Muscle of arm (tissue), 12 donors: ENCODE results near the gene RBP2. TPM values are rescaled to one million over a fixed set of nuclear protein-coding genes. Genes with fewer than 3 reads are reported as not detected.
"Not testable (repeated sequence)": the region's sequence is repeated elsewhere in the genome, so short reads cannot be mapped to it uniquely, and the experiment has no call there.

Experiments
- DNase-seq: peaks from one replicate; pipeline ENCODE4 v3.0.0-alpha.2; 2013
- polyA plus RNA-seq, 12 donors: library from polyadenylated mRNA; unstranded; fragments of 120-200 nt; gene quantifications; one replicate each; pipeline ENCODE4 v1.2.1, GENCODE V29; 2013; ENCODE audit not compliant: insufficient read length in 12 of 12

Gene RBP2
- polyA plus RNA-seq, 12 donors = 0.26 to 23.5 (median 0.57) TPM; not detected in 7

DNA sequence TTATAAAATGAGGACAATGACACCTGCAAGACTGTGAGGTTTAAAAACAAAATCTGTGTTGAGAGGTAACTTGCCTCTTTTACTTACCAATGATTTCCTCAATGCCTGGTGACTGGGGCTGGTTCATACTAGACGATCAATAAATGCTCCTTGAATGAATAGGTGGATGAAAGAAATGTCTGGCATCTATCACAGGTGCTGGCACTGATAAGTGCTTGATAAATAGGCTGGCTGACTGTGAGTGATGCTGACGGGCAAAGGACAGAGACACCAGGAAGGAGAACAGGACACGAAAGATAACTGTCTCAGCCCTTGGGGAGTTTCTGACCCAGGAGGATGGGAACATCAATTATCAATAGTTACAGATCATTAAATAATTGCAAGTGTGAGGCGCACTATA, 31.9 kb downstream of the RBP2 start:
- DNase-seq = no peak

GRCh38 chr3:139443186-139443585, 33.1 kb downstream of the RBP2 start:
- DNase-seq = no peak

GRCh38 chr3:139441656-139442055, 34.7 kb downstream of the RBP2 start:
- no peak for DNase-seq

- DNase-seq = no peak
Measured at GRCh38 chr3:139440639-139441556, 35.4 kb downstream of the RBP2 start.

GRCh38 chr3:139439278-139439677, 37.0 kb downstream of the RBP2 start:
- DNase-seq = no peak

DNA sequence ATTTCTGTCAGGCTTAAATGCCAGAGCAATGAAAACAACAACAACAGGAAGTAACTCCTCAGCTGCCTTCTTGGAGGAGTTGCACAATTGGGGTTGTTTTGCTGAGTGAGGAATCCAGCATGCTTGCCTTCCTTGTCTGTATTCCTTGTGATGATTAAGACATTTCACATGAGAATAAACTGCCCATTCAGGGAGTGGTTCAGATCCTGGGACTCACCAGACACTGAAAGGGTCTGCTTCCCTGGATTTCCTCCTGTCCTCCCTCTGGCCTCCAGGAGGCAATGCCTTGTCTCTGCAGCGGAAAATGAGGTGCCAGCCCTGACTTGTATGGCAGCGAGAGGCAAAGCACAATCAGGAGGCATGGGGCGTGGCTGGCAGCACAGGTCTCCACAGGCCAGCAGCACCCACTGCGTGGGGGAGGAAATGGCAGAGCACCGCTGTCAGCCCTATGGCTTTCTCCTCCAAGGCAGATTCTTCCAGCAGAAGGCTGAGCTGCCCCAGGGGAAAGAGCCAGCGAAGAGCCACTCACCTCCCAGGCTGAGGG, 41.5 kb downstream of the RBP2 start:
- DNase-seq = no peak

GRCh38 chr3:139434228-139434627, 42.1 kb downstream of the RBP2 start:
- DNase-seq = no peak

DNA sequence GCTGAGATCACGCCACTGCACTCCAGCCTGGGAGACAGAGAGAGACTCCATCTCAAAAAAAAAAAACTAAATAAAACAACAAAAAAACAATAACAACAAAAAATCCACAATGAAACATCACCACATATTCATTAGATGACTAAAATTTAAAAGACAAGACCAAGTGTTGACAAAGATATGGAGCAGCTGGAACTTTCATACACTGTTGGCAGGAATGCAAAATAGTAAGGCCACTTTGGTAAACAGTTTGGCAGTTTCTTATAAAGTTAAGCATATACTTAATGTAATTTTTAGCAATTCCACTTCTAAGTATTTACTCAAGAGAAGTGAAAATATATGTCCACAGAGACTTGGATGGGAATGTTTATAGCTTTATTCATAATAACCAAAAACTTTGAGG, 43.2 kb downstream of the RBP2 start:
- no peak for DNase-seq

DNA sequence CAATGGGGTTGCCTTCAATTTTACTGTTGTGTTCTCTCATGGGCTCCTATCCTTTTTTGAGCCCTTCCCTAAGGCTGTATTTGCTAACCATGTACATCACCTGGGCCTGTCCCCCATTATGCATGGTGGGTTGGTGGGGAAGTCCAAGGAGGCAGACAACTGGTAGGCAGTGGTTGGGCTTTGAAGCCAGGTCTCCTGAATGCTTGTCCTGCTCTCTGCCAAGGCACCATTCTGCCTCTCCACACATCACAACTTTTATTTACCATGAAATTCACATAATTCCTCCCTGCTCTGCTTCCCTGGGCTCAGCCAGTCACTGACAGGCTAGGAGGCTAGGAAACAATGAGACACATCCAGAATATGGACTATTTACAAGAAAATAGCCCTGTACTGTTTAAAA, 45.8 kb downstream of the RBP2 start:
- no peak for DNase-seq

DNA sequence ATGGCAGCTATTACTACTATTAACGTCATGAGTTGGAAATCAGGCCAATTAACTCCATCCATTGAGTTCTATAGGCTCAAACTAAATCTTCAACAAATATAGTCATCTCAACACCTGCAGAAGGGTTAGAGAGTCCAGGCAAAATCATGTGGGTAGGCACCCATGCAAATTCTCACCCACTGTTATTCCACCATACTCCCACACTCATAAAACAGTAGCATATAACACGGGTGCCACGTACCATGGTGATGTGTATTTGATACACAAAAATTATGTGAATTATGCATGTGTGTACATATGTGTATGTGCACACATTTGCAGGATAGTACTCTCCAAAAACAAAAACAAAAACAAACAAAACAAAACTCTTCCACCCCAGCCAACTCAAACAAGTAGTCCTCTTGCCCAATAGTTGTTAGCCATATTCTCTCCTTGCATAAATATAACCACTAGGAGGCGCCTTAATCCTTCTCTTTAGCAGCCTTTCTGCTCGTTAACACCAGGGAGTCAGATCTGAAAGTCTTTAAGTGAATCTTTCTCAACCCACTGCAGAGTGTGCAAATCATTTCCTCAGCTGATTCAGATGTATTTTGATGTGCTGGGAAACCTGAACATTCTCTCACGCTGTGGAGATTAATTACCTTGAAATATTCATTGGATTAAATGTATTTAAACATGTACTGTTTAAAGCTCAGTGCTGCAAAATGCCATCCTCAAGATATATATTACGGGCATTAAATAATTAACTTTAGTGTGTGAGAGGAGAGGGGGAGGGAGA, 48.8 kb downstream of the RBP2 start:
- peak; percentile 73 for DNase-seq

GRCh38 chr3:139425745-139426400, 50.4 kb downstream of the RBP2 start:
- no peak for DNase-seq

GRCh38 chr3:139423232-139423631, 53.1 kb downstream of the RBP2 start:
- DNase-seq = no peak

GRCh38 chr3:139421460-139421859, 54.9 kb downstream of the RBP2 start:
- no peak for DNase-seq

DNA sequence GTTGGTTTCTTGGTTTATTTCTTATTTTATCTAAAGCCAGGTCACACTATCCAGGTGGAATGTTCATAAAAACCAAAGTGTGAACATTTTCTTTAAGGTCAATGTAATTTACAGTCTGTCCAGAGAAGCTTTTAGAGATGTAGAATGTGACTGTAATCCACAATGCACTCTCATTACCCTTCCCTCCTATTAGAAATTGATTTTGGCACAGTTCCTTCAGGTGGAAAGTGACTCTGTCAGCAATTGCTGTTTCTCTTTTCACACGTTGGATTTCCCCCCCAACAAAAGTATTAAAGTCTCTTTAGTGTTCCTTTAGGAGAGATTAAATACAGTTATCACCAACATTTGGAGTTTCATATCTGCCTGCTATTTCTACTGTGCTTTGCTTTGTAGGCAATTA, 55.3 kb downstream of the RBP2 start:
- no peak for DNase-seq

DNA sequence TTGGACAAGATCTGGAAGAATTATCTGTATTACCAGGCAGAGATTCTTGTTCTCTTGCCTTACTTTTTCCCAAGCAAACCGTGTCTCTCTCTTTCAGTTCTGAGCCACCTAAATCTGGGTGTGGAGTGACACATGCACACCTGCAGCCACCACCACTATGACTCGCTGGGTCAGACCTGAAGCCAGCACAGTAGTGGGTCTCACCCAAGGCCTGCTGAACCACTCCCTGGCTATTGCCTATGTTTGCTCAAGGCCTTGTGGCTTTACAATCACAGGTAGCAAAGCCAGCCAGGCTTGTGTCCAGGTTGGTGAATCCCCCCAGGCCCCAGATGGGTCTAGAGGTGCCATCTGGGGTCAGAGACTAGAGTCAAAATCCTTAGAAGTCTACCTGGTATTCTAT, 58.2 kb downstream of the RBP2 start:
- no peak for DNase-seq

- DNase-seq = no peak
Measured at GRCh38 chr3:139416275-139416674, 60.0 kb downstream of the RBP2 start.

GRCh38 chr3:139414608-139415224, 61.6 kb downstream of the RBP2 start:
- no peak for DNase-seq

DNA sequence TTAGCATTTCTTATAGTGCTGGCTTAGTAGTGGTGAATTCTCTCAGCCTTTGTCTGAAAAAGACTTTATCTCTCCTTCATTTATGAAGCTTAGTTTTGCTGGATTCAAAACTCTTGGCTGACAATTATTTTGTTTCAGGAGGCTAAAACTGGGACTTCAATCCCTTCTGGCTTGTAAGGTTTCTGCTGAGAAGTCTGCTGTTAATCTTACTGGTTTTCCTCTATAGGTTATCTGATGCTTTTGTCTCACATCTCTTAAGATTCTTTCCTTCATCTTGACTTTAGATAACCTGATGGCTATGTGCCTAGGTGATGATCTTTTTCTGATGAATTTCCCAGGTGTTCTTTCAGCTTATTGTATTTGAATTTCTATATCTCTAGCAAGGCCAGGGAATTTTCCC, 63.4 kb downstream of the RBP2 start:
- DNase-seq = not testable (repeated sequence)
